ENCODE results near the gene MOV10. TPM values are rescaled to one million over a fixed set of nuclear protein-coding genes. Genes with fewer than 3 reads are reported as not detected.

The MOV10 gene
- total and polyA plus RNA-seq, 9 of the 15 experiments (the other 6 are each of a cell fraction or from before 2014, with no cell fraction given): 16.7 to 105 (median 49.5) TPM

- peak; percentile 92 to 96 for TF ChIP-seq MAZ (CRISPR knock-in tag; conservative IDR thresholded peaks at IDR 0.05 in 1 of 2, IDR thresholded peaks at IDR 0.05 in 1 of 2)
- TF ChIP-seq MTA1 (IDR thresholded peaks at IDR 0.05; ENCODE audit: borderline replicate concordance): no peak
- TF ChIP-seq, protein P1, sequence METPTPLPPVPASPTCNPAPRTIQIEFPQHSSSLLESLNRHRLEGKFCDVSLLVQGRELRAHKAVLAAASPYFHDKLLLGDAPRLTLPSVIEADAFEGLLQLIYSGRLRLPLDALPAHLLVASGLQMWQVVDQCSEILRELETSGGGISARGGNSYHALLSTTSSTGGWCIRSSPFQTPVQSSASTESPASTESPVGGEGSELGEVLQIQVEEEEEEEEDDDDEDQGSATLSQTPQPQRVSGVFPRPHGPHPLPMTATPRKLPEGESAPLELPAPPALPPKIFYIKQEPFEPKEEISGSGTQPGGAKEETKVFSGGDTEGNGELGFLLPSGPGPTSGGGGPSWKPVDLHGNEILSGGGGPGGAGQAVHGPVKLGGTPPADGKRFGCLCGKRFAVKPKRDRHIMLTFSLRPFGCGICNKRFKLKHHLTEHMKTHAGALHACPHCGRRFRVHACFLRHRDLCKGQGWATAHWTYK (CRISPR knock-in tag; IDR thresholded peaks at IDR 0.05): 0 out of 2 replicates have a peak, but pooled peaks have one; percentile 26
- TF ChIP-seq, protein P2, sequence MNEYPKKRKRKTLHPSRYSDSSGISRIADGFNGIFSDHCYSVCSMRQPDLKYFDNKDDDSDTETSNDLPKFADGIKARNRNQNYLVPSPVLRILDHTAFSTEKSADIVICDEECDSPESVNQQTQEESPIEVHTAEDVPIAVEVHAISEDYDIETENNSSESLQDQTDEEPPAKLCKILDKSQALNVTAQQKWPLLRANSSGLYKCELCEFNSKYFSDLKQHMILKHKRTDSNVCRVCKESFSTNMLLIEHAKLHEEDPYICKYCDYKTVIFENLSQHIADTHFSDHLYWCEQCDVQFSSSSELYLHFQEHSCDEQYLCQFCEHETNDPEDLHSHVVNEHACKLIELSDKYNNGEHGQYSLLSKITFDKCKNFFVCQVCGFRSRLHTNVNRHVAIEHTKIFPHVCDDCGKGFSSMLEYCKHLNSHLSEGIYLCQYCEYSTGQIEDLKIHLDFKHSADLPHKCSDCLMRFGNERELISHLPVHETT (CRISPR knock-in tag; conservative IDR thresholded peaks at IDR 0.05 in 1 of 2, IDR thresholded peaks at IDR 0.05 in 1 of 2): 0 out of 4 replicates have a peak, but pooled peaks of 1 of the 2 experiments have one; percentile 17
- no peak for TF ChIP-seq PTBP1 (IDR thresholded peaks at IDR 0.05; ENCODE audit: low read depth, low read length)
- 0 out of 2 replicates have a peak, but pooled peaks have one; percentile 45 for TF ChIP-seq CAMTA2 (CRISPR knock-in tag; conservative IDR thresholded peaks at IDR 0.05)
- peak; percentile 99 for TF ChIP-seq ZNF263 (CRISPR knock-in tag; IDR thresholded peaks at IDR 0.05; ENCODE audit: borderline replicate concordance)
- TF ChIP-seq ZBTB33 (CRISPR knock-in tag; IDR thresholded peaks at IDR 0.05): 0 out of 2 replicates have a peak, but pooled peaks have one; percentile 59
- 0 out of 4 replicates have a peak, but pooled peaks of 1 of the 2 experiments have one; percentile 73 for TF ChIP-seq TEAD1 (CRISPR knock-in tag; IDR thresholded peaks at IDR 0.05)
- TF ChIP-seq CCNT2 (IDR thresholded peaks at IDR 0.05; ENCODE audit: borderline replicate concordance, extremely low read depth, insufficient read length, low read depth, low read length): peak; percentile 54
- peak; percentile 96 for TF ChIP-seq SMC3 (conservative IDR thresholded peaks at IDR 0.05; ENCODE audit: insufficient read depth, low read depth, low read length)
- TF ChIP-seq YY1 (IDR thresholded peaks at IDR 0.05; ENCODE audit: borderline replicate concordance in 1 of 3, control insufficient read depth in 1 of 3, extremely low read depth in 1 of 3, insufficient read depth in 3 of 3, insufficient read length in 1 of 3, insufficient replicate concordance in 2 of 3, low read depth in 1 of 3, low read length in 2 of 3): peak in 1 of 3 experiments; percentile 32
- no peak for TF ChIP-seq PPARD (CRISPR knock-in tag; IDR thresholded peaks at IDR 0.05)
- TF ChIP-seq TGIF2 (CRISPR knock-in tag; IDR thresholded peaks at IDR 0.05): peak; percentile 61; the same call in 1 of the 2 replicates
- peak; percentile 39; the same call in 1 of the 2 replicates for TF ChIP-seq HCFC1 (IDR thresholded peaks at IDR 0.05; ENCODE audit: low read depth, low read length)
- peak; percentile 86; the same call in 1 of the 2 replicates for TF ChIP-seq ARID2 (IDR thresholded peaks at IDR 0.05)
- TF ChIP-seq, protein P3, sequence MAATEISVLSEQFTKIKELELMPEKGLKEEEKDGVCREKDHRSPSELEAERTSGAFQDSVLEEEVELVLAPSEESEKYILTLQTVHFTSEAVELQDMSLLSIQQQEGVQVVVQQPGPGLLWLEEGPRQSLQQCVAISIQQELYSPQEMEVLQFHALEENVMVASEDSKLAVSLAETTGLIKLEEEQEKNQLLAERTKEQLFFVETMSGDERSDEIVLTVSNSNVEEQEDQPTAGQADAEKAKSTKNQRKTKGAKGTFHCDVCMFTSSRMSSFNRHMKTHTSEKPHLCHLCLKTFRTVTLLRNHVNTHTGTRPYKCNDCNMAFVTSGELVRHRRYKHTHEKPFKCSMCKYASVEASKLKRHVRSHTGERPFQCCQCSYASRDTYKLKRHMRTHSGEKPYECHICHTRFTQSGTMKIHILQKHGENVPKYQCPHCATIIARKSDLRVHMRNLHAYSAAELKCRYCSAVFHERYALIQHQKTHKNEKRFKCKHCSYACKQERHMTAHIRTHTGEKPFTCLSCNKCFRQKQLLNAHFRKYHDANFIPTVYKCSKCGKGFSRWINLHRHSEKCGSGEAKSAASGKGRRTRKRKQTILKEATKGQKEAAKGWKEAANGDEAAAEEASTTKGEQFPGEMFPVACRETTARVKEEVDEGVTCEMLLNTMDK (IDR thresholded peaks at IDR 0.05; ENCODE audit: borderline replicate concordance, insufficient read depth, low read depth, low read length, poor library complexity, severe bottlenecking): peak; percentile 69
These were observed 33.0 kb downstream of the MOV10 start (continued) for GRCh38 chr1:112707221-112708001.
